Panc1 (cell line): Measurements from ENCODE around the gene KIF24. TPM values are rescaled to one million over a fixed set of nuclear protein-coding genes. Genes with fewer than 3 reads are reported as not detected.
A peak's percentile ranks its signal among the peaks of the same experiment; 100 is the strongest.

Experiments used
- ATAC-seq: fragments of 200-7000 bp; cut with Tn5 transposase; 2 replicates; pipeline ENCODE4 v1.9.1; 2020; ENCODE audit warnings: mild to moderate bottlenecking, moderate library complexity
- BruUV-seq: library from RNA; stranded (reverse); fragments of 400-500 nt; replicated peaks from 2 replicates; lab custom pipeline; 2021; lab: Mats Ljungman, UMichigan
- CTCF ChIA-PET: fragments of 300-600 bp; sonication (Branson Sonifier 250); formaldehyde crosslinking; loops from one replicate; lab custom pipeline; 2022; ENCODE audit warnings: antibody characterized with exemption; lab: Charles Lee
- POLR2A ChIA-PET: fragments of 300-600 bp; sonication (Branson Sonifier 250); formaldehyde crosslinking; loops from one replicate; lab custom pipeline; 2022; ENCODE audit warnings: antibody characterized with exemption; lab: Charles Lee
- DNase-seq: peaks from one replicate; pipeline ENCODE4 v3.0.0-alpha.2; 2010; ENCODE audit warnings: low read depth, low spot score
- H3K27ac ChIP-seq: 2 replicates; pipeline ENCODE4 v1.5.1; 2011; ENCODE audit warnings: mild to moderate bottlenecking, low read length, inconsistent platforms
- H3K27me3 ChIP-seq: fragments of 200-500 bp; sonication (Bioruptor generic); 2 replicates; pipeline ENCODE4 v1.6.0; 2014; ENCODE audit warnings: low read length, inconsistent platforms; ENCODE audit not compliant: control insufficient read depth, insufficient read depth
- H3K36me3 ChIP-seq: fragments of 200-500 bp; sonication (Bioruptor generic); 2 replicates; pipeline ENCODE4 v1.5.1; 2014; ENCODE audit warnings: inconsistent platforms, mild to moderate bottlenecking, low read length, moderate library complexity; ENCODE audit not compliant: control insufficient read depth, insufficient read depth
- H3K4me1 ChIP-seq: 2 replicates; pipeline ENCODE4 v1.5.1; 2011; ENCODE audit warnings: inconsistent platforms, mild to moderate bottlenecking, low read length, moderate library complexity; ENCODE audit not compliant: control insufficient read depth, insufficient read depth
- H3K4me3 ChIP-seq, 2 experiments: 2 replicates each; pipeline ENCODE4 v1.5.1; 2011 to 2012; ENCODE audit warnings: low read depth in 2 of 2, low read length in 2 of 2, mild to moderate bottlenecking in 2 of 2, inconsistent platforms in 1 of 2, moderate library complexity in 1 of 2
- H3K9me3 ChIP-seq: fragments of 200-500 bp; sonication (Bioruptor generic); 2 replicates; pipeline ENCODE4 v1.5.1; 2014; ENCODE audit warnings: low read depth, mild to moderate bottlenecking, inconsistent platforms, low read length, moderate library complexity; ENCODE audit not compliant: control insufficient read depth, insufficient read depth
- CTCF ChIP-seq: fragments of 450-650 bp; IDR thresholded peaks from 2 replicates; pipeline ENCODE4 v1.5.1; 2017; ENCODE audit warnings: mild to moderate bottlenecking
- POLR2AphosphoS5 ChIP-seq: IDR thresholded peaks from 2 replicates; pipeline ENCODE4 v1.6.1; 2012; ENCODE audit warnings: mild to moderate bottlenecking, low read depth, low read length, moderate library complexity
- SIN3A ChIP-seq: IDR thresholded peaks from 2 replicates; pipeline ENCODE4 v1.6.1; 2012; ENCODE audit warnings: low read depth, mild to moderate bottlenecking, low read length, moderate library complexity, borderline replicate concordance; ENCODE audit not compliant: insufficient read depth
- TCF7L2 ChIP-seq: IDR thresholded peaks from 2 replicates; pipeline ENCODE4 v1.6.1; 2011; ENCODE audit warnings: mild to moderate bottlenecking, low read depth, low read length, inconsistent platforms
- in situ Hi-C: cut with HindIII; loops from 2 replicates; pipeline ENCODE4 v1.10.0; 2016; ENCODE audit warnings: low sequenced_read_pairs, low pct_unique_long_range_greater_than_20kb
- intact Hi-C: fragments of 100-400 bp; cut with micrococcal nuclease; formaldehyde crosslinking; loops from one replicate; pipeline ENCODE4 v1.10.0; 2022; ENCODE audit not compliant: unreplicated experiment
- total RNA-seq: library from RNA; stranded (reverse); gene quantifications from one replicate; pipeline ENCODE4 v1.2.1, GENCODE V29; 2021; ENCODE audit not compliant: unreplicated experiment
- TF ChIP-seq, protein P1 (sequence below), 2 experiments: IDR thresholded peaks; 2 replicates each; pipeline ENCODE4 v1.6.1; 2011 to 2012; ENCODE audit warnings: low read depth in 2 of 2, control low read depth in 1 of 2, low read length in 1 of 2, mild to moderate bottlenecking in 1 of 2, moderate library complexity in 1 of 2; ENCODE audit not compliant: insufficient read depth in 1 of 2

The KIF24 gene
- total RNA-seq, 1 experiment from 2014 or later, result 7.2 TPM

- ChIA-PET CTCF (interaction anchor here (2.0 kb wide), 1 partner anchor 26 kb away, joined by 10 read pairs; no protein-coding TSS in a partner anchor), POLR2A (interaction anchor here (0.7 to 0.8 kb wide), 3 partner anchors 20 to 47 kb away, joined by 3 to 6 read pairs (median 4); no protein-coding TSS in a partner anchor)
- DNase-seq (no peak), ATAC-seq (no peak)
- H3K27ac ChIP-seq, result peak overlapping the region; percentile 53; the same call in 1 of the 2 replicates
- intact Hi-C loops, result loop anchor here (5.0 kb wide), 1 partner anchor 120 kb away; no protein-coding TSS in a partner anchor
- in situ Hi-C loops, result no loop called here
- TF ChIP-seq, protein P1, sequence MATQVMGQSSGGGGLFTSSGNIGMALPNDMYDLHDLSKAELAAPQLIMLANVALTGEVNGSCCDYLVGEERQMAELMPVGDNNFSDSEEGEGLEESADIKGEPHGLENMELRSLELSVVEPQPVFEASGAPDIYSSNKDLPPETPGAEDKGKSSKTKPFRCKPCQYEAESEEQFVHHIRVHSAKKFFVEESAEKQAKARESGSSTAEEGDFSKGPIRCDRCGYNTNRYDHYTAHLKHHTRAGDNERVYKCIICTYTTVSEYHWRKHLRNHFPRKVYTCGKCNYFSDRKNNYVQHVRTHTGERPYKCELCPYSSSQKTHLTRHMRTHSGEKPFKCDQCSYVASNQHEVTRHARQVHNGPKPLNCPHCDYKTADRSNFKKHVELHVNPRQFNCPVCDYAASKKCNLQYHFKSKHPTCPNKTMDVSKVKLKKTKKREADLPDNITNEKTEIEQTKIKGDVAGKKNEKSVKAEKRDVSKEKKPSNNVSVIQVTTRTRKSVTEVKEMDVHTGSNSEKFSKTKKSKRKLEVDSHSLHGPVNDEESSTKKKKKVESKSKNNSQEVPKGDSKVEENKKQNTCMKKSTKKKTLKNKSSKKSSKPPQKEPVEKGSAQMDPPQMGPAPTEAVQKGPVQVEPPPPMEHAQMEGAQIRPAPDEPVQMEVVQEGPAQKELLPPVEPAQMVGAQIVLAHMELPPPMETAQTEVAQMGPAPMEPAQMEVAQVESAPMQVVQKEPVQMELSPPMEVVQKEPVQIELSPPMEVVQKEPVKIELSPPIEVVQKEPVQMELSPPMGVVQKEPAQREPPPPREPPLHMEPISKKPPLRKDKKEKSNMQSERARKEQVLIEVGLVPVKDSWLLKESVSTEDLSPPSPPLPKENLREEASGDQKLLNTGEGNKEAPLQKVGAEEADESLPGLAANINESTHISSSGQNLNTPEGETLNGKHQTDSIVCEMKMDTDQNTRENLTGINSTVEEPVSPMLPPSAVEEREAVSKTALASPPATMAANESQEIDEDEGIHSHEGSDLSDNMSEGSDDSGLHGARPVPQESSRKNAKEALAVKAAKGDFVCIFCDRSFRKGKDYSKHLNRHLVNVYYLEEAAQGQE (IDR thresholded peaks at IDR 0.05; ENCODE audit: insufficient read depth in 1 of 2, low read depth in 2 of 2, low read length in 1 of 2), result no peak
- TF ChIP-seq CTCF (no peak), TCF7L2 (no peak), POLR2AphosphoS5 (no peak), SIN3A (peak; percentile 20; the same call in 1 of the 2 replicates)
- no peaks in the 10 kb centered on the region for H3K36me3 ChIP-seq
- H3K27me3 ChIP-seq, result no peaks in the 10 kb centered on the region
- BruUV-seq, result no TSS peak
- H3K4me3 ChIP-seq, result peak overlapping the region; percentile 82 to 88
- no peaks in the 10 kb centered on the region for H3K9me3 ChIP-seq
- H3K4me1 ChIP-seq, result peaks cover 21% of the 10 kb centered on the region
Measured at GRCh38 chr9:34377404-34377746, 48.3 kb upstream of the KIF24 start.

DNA sequence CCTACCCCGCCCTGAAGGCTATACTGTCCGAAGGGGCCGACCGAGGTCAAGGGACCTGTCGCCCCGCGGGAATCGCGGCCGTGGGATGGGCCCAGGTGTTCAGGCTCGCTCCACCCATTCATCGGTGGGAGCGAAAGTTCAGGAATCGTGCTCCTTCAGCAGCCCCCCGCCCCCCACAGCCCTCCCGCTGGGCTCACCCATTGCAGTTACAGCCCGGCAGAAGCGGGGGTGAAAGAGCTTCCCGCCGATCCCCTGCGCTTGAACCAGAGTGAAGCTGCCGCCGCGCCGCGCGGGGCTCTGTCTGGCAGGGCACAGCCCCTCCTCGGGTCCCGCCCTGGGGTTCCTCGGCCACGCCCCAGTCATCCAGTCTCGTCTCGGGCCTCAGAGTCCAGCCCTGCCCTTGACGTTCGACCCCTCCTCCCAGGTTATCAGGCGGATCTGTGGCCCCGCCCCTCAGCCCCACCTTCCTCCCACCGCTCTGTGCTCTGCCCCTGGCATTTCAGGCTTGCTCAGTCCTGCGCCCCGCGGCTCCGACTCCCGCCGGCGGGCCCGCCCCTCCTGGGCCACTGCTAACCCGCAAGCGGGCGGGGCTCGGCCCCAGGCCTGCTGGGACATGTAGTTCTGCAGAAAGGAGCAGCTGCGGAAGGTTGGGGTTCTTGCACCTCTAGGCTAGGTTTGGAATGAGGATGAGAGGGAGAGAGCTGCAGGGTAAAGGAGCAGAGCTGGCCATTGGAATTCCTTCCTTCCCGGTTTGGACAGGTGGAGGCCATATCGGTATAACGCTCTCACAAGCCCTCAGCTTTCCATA, 47.7 kb upstream of the KIF24 start, which contains the start of gene MYORG:
Gene MYORG (minus strand): TSS at position 303 of the 808 bp plus-strand sequence. CDS start 3,955 bp downstream, outside the sequence.
- in situ Hi-C loops, result no loop called here
- Histone ChIP-seq H3K9me3 (no peaks in the 10 kb centered on the region), H3K27me3 (no peaks in the 10 kb centered on the region), H3K36me3 (no peaks in the 10 kb centered on the region), H3K4me1 (peaks cover 21% of the 10 kb centered on the region), H3K27ac (peak within 1 kb of the TSS; percentile 58), H3K4me3 (peak within 1 kb of the TSS; percentile 82 to 88)
- ChIA-PET CTCF (interaction anchor here (0.7 to 2.0 kb wide), 2 partner anchors 27 to 46 kb away, joined by 4 to 10 read pairs; no protein-coding TSS in a partner anchor), POLR2A (interaction anchor here (0.7 to 0.8 kb wide), 3 partner anchors 20 to 47 kb away, joined by 3 to 6 read pairs (median 4); no protein-coding TSS in a partner anchor)
- DNase-seq (peak; percentile 84), ATAC-seq (peak; percentile 89)
- no TSS peak for BruUV-seq
- TF ChIP-seq POLR2AphosphoS5 (no peak), TCF7L2 (0 out of 2 replicates have a peak, but pooled peaks have one; percentile 23), SIN3A (peak; percentile 88), CTCF (no peak)
- TF ChIP-seq, protein P1 (IDR thresholded peaks at IDR 0.05; ENCODE audit: insufficient read depth in 1 of 2, low read depth in 2 of 2, low read length in 1 of 2), result no peak
- intact Hi-C loops, result loop anchor here (5.0 kb wide), 1 partner anchor 119 kb away; no protein-coding TSS in a partner anchor
